Brain microvascular endothelial cell (primary cell): ENCODE results near the gene QRFP.

ENCODE experiments used
- DNase-seq: peaks from one replicate; pipeline ENCODE4 v3.0.0-alpha.2; 2020
- H3K27ac ChIP-seq: fragments of 250-450 bp; sonication (Bioruptor Pico); 2 replicates; pipeline ENCODE4 v1.5.1; 2020; ENCODE audit warnings: mild to moderate bottlenecking, moderate library complexity
- H3K27me3 ChIP-seq: fragments of 250-450 bp; sonication (Bioruptor Pico); replicated peaks from 2 replicates; pipeline ENCODE4 v1.5.1; 2020; ENCODE audit warnings: mild to moderate bottlenecking
- H3K36me3 ChIP-seq: fragments of 250-450 bp; sonication (Bioruptor Pico); replicated peaks from 2 replicates; pipeline ENCODE4 v1.5.1; 2020; ENCODE audit warnings: mild to moderate bottlenecking
- H3K4me3 ChIP-seq: 2 replicates; pipeline ENCODE4 v1.5.1; 2011; ENCODE audit warnings: low read depth, mild to moderate bottlenecking, control low read depth, low read length, moderate library complexity
- CTCF ChIP-seq: IDR thresholded peaks from 2 replicates; pipeline ENCODE4 v1.5.1; 2011; ENCODE audit warnings: low read depth, mild to moderate bottlenecking, moderate library complexity, low read length, control low read depth, inconsistent platforms; ENCODE audit errors: missing control alignments
- in situ Hi-C: cut with HindIII; loops from 2 replicates; pipeline ENCODE4 v1.10.0; 2017; ENCODE audit warnings: low sequenced_read_pairs, low pct_ligation_motif_present

Gene QRFP

DNA sequence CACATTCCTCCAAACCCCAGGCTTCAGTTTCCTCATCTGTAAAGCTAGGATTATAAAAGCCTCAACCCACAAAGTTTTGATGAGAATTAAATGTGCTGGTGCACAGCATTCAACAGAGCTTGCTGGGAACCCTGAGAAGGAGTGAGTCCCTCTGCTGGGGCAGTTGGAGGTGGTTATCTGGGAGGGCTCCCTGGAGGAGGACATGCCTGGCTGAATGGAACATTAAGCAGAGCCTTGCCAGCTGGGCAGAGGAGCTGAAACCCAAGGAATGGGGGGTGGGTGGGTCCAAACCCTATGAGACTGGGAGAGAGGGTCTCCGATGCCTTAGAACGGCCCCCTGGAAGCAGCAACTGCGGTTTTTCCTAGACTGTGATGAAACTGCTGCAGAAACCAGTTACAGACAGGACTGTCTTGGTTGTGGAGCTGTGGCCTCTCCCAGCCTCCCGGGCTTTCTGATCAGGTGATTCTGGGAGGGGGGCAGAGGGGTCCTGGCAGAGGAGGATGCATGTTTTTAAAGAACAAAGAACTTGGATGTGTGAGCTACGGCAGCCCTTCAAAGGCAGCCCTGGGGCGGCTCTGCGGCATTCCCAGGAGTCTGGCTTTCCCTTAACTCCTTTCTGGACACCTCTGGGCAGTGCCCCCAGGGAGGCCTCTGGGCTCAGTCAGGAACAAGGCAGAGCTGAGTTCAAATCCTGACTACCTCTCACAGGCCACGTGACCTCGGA, 21.7 kb upstream of the QRFP start:
- H3K27ac ChIP-seq, result no peak overlapping the region
- no peak overlapping the region for H3K4me3 ChIP-seq
- no peak for TF ChIP-seq CTCF
- no peak for DNase-seq
- H3K27me3 ChIP-seq, result peaks cover 85% of the 10 kb centered on the region
- no peaks in the 10 kb centered on the region for H3K36me3 ChIP-seq
- in situ Hi-C loops, result no loop called here

DNA sequence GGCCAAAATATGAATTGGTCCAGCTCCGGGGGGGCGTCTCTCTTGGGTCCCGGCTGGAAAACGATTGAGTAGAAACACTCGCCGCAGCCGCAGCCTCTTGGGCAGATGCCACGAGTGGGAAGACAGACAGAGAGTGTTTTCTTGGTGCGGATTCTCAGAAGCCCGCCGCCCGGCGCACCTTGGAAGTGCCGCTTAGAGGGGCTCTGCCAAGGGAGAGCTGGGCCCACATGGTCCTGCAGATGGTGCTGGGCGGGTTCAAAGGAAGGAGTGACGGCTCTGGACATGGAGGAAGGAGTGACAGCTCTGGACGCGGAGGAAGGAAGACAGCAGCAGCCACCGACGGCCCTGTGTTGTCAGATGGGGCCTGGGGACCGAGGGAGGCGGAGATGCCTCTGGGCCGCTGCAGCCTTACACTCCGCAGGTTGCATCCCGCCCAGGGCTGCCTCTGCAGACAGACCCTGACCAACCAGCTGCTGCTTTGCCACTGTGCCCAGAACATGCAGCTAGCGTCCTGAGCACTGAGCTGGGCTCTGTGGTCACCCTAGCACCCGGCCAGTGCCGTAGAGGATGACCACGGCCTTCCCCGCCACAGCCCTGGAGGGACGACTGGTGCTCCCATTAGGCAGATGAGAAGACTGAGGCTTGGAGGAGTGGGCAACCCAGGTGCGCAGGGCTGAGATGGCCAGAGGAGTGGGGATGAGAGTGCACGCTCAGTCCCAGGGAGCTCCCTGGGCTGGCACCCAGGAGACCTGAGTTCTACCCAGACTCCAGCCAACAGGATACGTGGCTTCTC, 20.8 kb upstream of the QRFP start:
- DNase-seq, result no peak
- TF ChIP-seq CTCF, result no peak
- Histone ChIP-seq H3K27me3 (peaks cover 76% of the 10 kb centered on the region), H3K36me3 (no peaks in the 10 kb centered on the region), H3K27ac (no peak overlapping the region), H3K4me3 (no peak overlapping the region)
- in situ Hi-C loops, result no loop called here

- Histone ChIP-seq H3K4me3 (no peak overlapping the region), H3K27me3 (peaks cover 58% of the 10 kb centered on the region), H3K27ac (no peak overlapping the region), H3K36me3 (no peaks in the 10 kb centered on the region)
- DNase-seq, result no peak
- no peak for TF ChIP-seq CTCF
- in situ Hi-C loops, result no loop called here
Measured at GRCh38 chr9:130915096-130915447, 18.5 kb upstream of the QRFP start.

DNA sequence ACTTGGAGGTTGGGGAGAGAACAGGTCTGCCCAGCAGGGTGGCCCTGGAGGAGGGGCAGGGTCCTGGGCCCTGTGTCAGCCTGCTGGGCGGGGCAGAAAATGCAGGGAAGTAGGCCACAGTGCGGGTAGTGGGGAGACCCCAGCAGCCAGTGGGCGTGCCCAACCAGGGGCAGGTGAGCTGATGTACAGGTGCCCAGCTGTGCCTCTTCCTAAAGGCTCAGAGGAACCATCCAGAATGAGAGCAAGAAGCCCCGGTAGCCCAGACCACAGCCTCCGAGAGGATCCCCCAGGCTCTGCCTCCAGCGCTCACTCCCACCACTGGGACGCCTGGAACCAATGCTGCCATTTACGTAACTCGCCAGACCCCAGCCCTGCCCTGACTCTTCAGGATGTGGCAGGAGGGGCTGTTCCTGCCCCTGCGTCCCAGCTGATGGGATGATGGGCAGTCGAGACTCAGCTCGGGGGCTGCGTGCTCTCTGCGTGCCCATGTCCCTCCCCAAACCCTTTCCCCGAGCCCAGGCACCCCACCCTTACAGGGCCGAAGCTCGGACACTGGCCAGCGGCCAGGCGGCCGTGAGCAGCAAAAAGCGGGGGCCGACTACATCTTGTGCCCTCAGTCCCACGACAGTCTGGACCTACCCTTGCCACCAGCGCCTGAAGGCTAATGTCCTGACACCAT, 17.9 kb upstream of the QRFP start:
- peaks cover 56% of the 10 kb centered on the region for H3K27me3 ChIP-seq
- DNase-seq, result no peak
- in situ Hi-C loops, result no loop called here

More for the DNA sequence above, 17.9 kb upstream of the QRFP start:
- no peak for TF ChIP-seq CTCF
- no peaks in the 10 kb centered on the region for H3K36me3 ChIP-seq
- H3K27ac ChIP-seq, result no peak overlapping the region
- no peak overlapping the region for H3K4me3 ChIP-seq
